Measurements from ENCODE around the gene C12orf43. TPM values are rescaled to one million over a fixed set of nuclear protein-coding genes. Genes with fewer than 3 reads are reported as not detected.

Gene C12orf43
- total RNA-seq, 1 experiment from 2014 or later, result 35.4 TPM

GRCh38 chr12:121034616-121035305 lies 18.5 kb upstream of the C12orf43 start:
- no peaks in the 10 kb centered on the region for H3F3A ChIP-seq (ENCODE audit: low read length, unreplicated experiment)
- peaks cover 34% of the 10 kb centered on the region for H3K4me1 ChIP-seq (ENCODE audit: insufficient read depth, low read length)
- TF ChIP-seq EZH2 (IDR thresholded peaks at IDR 0.05; ENCODE audit: low read length, unreplicated experiment), result no peak
- no peak for TF ChIP-seq CTCF (conservative IDR thresholded peaks at IDR 0.05; ENCODE audit: low read depth, low read length)
- no peak for TF ChIP-seq EZH2phosphoT487 (IDR thresholded peaks at IDR 0.05; ENCODE audit: borderline replicate concordance, low read length)
- no peaks in the 10 kb centered on the region for H3K9me2 ChIP-seq (replicated peaks; ENCODE audit: low read length)
- no peak overlapping the region for H3K9ac ChIP-seq (ENCODE audit: low read length)
- H3K36me3 ChIP-seq (ENCODE audit: low read depth, low read length), result no peaks in the 10 kb centered on the region
- peak overlapping the region; percentile 60; the same call in 1 of the 2 replicates for H3K4me2 ChIP-seq (ENCODE audit: low read length)
- ChIA-PET POLR2A (ENCODE audit: unreplicated experiment) (no interaction called here), CTCF (no interaction called here)
- no peaks in the 10 kb centered on the region for H3K9me3 ChIP-seq (ENCODE audit: low read length)
- intact Hi-C loops (cut with micrococcal nuclease), result no loop called here
- ATAC-seq (no peak), DNase-seq (no peak)
- H3K27me3 ChIP-seq (ENCODE audit: low read length), result no peaks in the 10 kb centered on the region
- H3K27ac ChIP-seq (ENCODE audit: low read length), result peak overlapping the region; percentile 60
- H3K79me2 ChIP-seq (ENCODE audit: low read length), result no peaks in the 10 kb centered on the region
- BruUV-seq (replicated peaks), result no TSS peak
- no peak overlapping the region for H3K4me3 ChIP-seq (ENCODE audit: low read length)
- H2AFZ ChIP-seq (ENCODE audit: low read length), result no peak overlapping the region
- no peaks in the 10 kb centered on the region for H4K20me1 ChIP-seq (ENCODE audit: low read length)

DNA sequence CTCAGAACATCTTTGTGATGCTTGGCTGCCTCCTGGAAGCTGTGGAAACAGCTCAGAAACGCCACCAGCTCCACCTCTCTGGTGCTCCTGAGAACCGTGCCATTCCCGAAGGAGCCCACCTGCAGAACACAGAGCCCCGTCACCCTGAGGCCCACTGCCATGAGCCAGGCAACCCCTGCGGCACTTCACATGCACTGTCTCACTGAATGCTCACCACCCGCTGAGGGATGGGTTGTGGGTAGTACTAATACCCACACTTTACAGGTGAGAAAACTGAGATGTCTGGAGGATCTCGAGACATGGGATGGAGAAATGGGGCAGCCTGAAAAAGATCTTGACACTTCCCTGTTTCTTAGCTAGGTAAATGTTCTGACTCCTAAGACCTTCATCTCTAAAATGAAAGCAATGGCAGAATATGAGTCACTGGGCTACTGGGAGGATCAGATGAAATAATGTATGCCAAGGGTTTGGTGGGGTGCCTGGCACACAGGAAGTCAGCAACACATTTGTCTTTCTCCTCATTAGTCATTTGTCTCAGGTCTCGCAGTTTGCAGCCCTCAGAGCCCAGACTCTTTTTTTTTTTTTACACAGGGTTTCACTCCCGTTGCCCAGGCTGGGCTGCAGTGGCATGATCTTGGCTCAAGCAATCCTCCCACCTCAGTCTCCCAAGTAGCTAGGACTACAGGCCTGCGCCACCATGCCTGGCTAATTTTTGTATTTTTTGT lies 17.5 kb upstream of the C12orf43 start:
- Histone ChIP-seq H3K79me2 (ENCODE audit: low read length) (no peaks in the 10 kb centered on the region), H3K4me3 (ENCODE audit: low read length) (peak overlapping the region; percentile 6; the same call in 1 of the 2 replicates), H4K20me1 (ENCODE audit: low read length) (no peaks in the 10 kb centered on the region), H3K4me1 (ENCODE audit: insufficient read depth, low read length) (peaks cover 34% of the 10 kb centered on the region), H3K36me3 (ENCODE audit: low read depth, low read length) (no peaks in the 10 kb centered on the region), H3K9me2 (replicated peaks; ENCODE audit: low read length) (no peaks in the 10 kb centered on the region), H3K4me2 (ENCODE audit: low read length) (peak overlapping the region; percentile 60), H3K27me3 (ENCODE audit: low read length) (no peaks in the 10 kb centered on the region), H2AFZ (ENCODE audit: low read length) (peak overlapping the region; percentile 34; the same call in 1 of the 2 replicates), H3F3A (ENCODE audit: low read length, unreplicated experiment) (no peaks in the 10 kb centered on the region), H3K27ac (ENCODE audit: low read length) (peak overlapping the region; percentile 60), H3K9ac (ENCODE audit: low read length) (peak overlapping the region; percentile 6; the same call in 1 of the 2 replicates), H3K9me3 (ENCODE audit: low read length) (no peaks in the 10 kb centered on the region)
- POLR2A ChIA-PET (ENCODE audit: unreplicated experiment), result interaction anchor here (0.6 kb wide), 1 partner anchor 301 kb away, joined by 3 read pairs; no protein-coding TSS in a partner anchor
- no TSS peak for BruUV-seq (replicated peaks)
- peak; percentile 84 for ATAC-seq
- CTCF ChIA-PET, result interaction anchor here (0.6 to 1.0 kb wide), 2 partner anchors 26 to 446 kb away, joined by 3 to 6 read pairs; no protein-coding TSS in a partner anchor
- TF ChIP-seq EZH2 (IDR thresholded peaks at IDR 0.05; ENCODE audit: low read length, unreplicated experiment), result no peak
- no peak for TF ChIP-seq EZH2phosphoT487 (IDR thresholded peaks at IDR 0.05; ENCODE audit: borderline replicate concordance, low read length)
- intact Hi-C loops (cut with micrococcal nuclease), result no loop called here
- peak; percentile 87 for DNase-seq

DNA sequence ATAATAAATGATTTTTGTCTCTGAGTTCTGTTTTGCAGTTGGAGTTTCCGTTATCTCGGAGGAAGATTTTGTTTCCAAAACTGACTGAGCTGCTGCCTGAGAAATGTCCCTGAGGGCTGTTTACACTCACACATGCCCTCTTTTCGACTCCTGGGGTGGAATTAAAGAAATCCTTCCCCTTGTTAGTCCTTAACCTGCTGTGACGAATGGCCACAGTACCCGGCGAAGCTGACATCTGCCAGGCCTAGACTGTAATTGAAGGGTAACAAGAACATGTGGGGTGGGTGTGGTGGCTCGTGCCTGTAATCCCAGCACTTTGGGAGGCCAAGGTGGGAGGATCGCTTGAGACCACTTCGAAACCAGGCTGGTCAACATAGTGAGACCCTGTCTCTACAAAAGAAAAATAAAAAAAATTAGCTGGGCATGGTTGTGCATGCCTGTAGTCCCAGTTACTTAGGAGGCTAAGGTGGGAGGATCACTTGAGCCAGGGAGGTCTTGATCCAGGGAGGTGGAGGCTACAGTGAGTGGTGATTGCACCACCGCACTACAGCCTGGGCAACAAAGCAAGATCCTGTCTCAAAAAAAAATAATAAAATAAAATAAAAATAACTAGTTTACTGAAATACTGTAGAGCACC lies 14.4 kb upstream of the C12orf43 start:
- BruUV-seq (replicated peaks), result no TSS peak
- H3K36me3 ChIP-seq (ENCODE audit: low read depth, low read length), result no peaks in the 10 kb centered on the region
- H3K4me1 ChIP-seq (ENCODE audit: insufficient read depth, low read length), result peaks cover 20% of the 10 kb centered on the region
- POLR2A ChIA-PET (ENCODE audit: unreplicated experiment), result no interaction called here
- no peak overlapping the region for H3K4me3 ChIP-seq (ENCODE audit: low read length)
- H4K20me1 ChIP-seq (ENCODE audit: low read length), result no peaks in the 10 kb centered on the region
- DNase-seq (no peak), ATAC-seq (no peak)
- no peak for TF ChIP-seq EZH2 (IDR thresholded peaks at IDR 0.05; ENCODE audit: low read length, unreplicated experiment)
- no peak for TF ChIP-seq EZH2phosphoT487 (IDR thresholded peaks at IDR 0.05; ENCODE audit: borderline replicate concordance, low read length)
- no peak for TF ChIP-seq CTCF (conservative IDR thresholded peaks at IDR 0.05; ENCODE audit: low read depth, low read length)
- intact Hi-C loops (cut with micrococcal nuclease), result no loop called here
- H3F3A ChIP-seq (ENCODE audit: low read length, unreplicated experiment), result no peaks in the 10 kb centered on the region
- H3K79me2 ChIP-seq (ENCODE audit: low read length), result no peaks in the 10 kb centered on the region
- H3K9me2 ChIP-seq (replicated peaks; ENCODE audit: low read length), result no peaks in the 10 kb centered on the region
- H3K27ac ChIP-seq (ENCODE audit: low read length), result no peak overlapping the region
- no peak overlapping the region for H3K4me2 ChIP-seq (ENCODE audit: low read length)
- no peaks in the 10 kb centered on the region for H3K27me3 ChIP-seq (ENCODE audit: low read length)
- no peaks in the 10 kb centered on the region for H3K9me3 ChIP-seq (ENCODE audit: low read length)
- no peak overlapping the region for H2AFZ ChIP-seq (ENCODE audit: low read length)
- CTCF ChIA-PET, result no interaction called here
- H3K9ac ChIP-seq (ENCODE audit: low read length), result no peak overlapping the region
